GM10266 (cell line): ENCODE data around the gene LRRC8C.

Experiments used
- DNase-seq: peaks from one replicate; pipeline ENCODE4 v3.0.0; 2012; ENCODE audit errors: extremely low spot score
- TF ChIP-seq, protein P1 (sequence below): IDR thresholded peaks from 2 replicates; pipeline ENCODE4 v1.5.1; 2012; ENCODE audit warnings: mild to moderate bottlenecking, low read depth; ENCODE audit not compliant: control insufficient read depth, insufficient read depth; ENCODE audit errors: missing control alignments

The LRRC8C gene

DNA sequence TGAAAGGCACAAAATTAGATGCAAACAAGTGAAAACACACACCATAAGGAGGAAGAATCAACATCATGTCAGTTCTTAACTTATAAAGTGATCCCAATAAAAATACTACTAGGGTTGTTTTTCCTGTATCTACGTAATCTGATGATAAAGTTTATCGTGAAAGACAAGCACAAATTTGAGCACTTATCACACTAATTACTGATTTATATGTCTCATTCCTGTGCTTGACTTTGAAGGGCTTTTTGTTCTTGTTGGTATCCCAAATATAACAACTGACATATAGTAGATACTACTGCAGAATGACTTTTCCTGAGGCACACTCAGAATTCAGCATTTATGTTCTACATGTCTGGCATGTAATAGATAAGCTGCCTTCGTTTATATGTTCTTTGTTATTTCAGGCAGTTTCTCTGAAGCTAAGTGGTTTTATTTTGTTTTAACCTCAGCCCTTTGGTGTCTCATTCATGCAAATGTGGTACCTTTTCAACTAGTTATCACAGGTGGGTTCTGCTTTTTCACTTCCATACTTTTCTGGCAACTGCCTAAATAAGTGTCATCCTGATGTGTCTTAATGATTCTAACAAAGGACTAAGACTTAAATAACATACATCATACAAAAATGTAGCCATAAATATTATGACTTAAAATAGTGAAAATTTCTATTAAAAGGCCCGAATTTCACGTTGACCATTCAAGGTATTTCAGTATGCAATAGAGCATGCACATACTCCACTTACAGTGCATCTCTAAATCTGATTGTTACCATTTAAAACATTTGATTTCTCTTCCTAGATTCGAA lies 73.2 kb downstream of the LRRC8C start:
- DNase-seq, result no peak
- TF ChIP-seq, protein P1, sequence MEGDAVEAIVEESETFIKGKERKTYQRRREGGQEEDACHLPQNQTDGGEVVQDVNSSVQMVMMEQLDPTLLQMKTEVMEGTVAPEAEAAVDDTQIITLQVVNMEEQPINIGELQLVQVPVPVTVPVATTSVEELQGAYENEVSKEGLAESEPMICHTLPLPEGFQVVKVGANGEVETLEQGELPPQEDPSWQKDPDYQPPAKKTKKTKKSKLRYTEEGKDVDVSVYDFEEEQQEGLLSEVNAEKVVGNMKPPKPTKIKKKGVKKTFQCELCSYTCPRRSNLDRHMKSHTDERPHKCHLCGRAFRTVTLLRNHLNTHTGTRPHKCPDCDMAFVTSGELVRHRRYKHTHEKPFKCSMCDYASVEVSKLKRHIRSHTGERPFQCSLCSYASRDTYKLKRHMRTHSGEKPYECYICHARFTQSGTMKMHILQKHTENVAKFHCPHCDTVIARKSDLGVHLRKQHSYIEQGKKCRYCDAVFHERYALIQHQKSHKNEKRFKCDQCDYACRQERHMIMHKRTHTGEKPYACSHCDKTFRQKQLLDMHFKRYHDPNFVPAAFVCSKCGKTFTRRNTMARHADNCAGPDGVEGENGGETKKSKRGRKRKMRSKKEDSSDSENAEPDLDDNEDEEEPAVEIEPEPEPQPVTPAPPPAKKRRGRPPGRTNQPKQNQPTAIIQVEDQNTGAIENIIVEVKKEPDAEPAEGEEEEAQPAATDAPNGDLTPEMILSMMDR, result no peak

DNA sequence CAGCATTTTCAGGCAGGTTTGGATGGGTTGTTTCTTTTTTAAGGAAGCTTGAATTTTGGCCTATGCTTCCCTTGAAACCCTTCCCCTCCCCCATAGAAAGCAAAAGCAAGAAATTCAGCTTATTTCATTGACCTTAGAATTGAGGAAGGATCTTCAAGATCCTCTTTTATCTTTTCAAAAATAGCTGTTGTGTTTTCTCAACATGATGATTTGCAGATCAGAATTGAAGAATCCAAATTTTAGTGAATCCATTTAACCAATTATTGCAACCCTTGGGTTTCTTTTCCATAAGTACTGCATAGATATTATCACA lies 73.7 kb downstream of the LRRC8C start:
- no peak for DNase-seq
- TF ChIP-seq, protein P1, result no peak

DNA sequence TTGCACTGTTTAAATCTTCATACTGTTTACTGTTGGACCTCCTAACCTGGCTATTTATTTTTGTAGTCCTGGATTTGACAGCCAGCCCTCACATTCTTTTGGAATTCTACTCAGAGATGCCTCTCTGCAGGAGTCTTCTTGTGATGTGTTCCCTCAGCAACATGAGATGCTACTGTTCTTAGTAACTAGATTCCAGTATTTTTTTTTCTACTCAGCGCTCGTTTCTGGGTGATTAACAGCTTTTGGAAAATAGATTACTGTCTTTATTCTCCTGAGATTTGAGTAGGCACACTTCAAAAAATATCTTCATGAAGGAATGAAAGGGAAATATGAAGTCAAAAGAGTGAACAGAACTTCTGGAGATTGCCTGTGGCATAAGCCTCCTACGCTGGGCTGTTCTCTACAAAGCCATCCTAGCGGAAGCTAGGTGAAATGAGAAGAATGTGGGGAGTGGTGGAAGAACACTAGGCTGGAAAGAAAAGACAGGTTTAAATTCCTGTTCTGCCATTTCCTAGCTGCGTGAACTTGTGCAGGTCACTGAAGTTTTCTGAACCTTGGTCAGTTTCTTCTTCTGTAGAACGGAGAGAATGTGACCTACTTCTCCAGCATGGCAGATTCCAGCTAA lies 75.9 kb downstream of the LRRC8C start:
- TF ChIP-seq, protein P1, result no peak
- no peak for DNase-seq

GRCh38 chr1:89710498-89711139 lies 77.7 kb downstream of the LRRC8C start:
- TF ChIP-seq, protein P1, result no peak
- no peak for DNase-seq

- DNase-seq, result no peak
- TF ChIP-seq, protein P1, result no peak
These were observed 78.3 kb downstream of the LRRC8C start for GRCh38 chr1:89711140-89711778.

- TF ChIP-seq, protein P1, result no peak
- DNase-seq, result no peak
These were observed 79.5 kb downstream of the LRRC8C start for GRCh38 chr1:89712420-89712819.

DNA sequence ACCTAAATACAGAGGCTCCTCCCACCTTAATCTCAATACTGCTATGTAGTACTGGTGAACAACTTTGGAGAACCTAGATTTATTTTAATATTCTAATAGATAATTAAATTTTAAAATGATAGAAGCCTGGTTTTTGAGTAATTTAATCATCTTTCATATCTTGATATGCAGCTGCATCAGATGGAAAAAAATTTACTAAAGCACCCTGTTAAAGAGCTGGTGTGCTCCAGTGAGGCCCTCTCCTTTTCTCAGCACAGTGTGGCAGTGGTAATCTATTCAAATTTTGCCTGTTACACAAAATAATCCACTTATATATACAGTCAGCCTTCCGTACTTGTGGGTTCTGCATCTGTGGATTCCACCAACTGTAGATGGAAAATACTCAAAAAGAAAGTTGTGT lies 82.8 kb downstream of the LRRC8C start:
- TF ChIP-seq, protein P1, result no peak
- DNase-seq, result no peak
